GM13977 (cell line): ENCODE results near the gene OXSR1.
A peak's percentile ranks its signal among the peaks of the same experiment; 100 is the strongest.

Experiments used
- DNase-seq: peaks from one replicate; pipeline ENCODE4 v3.0.0; 2012; ENCODE audit warnings: low spot score
- in situ Hi-C: fragments of 300-500 bp; cut with MboI; formaldehyde crosslinking; loops from one replicate; pipeline ENCODE4 v1.12.0; 2022; ENCODE audit warnings: low sequenced_read_pairs, low pct_unique_long_range_greater_than_20kb, mixed read lengths, inconsistent platforms; ENCODE audit not compliant: unreplicated experiment
- TF ChIP-seq, protein P1 (sequence below): IDR thresholded peaks from 2 replicates; pipeline ENCODE4 v1.5.1; 2012; ENCODE audit warnings: mild to moderate bottlenecking, control low read depth; ENCODE audit not compliant: insufficient read depth; ENCODE audit errors: extremely low read depth, missing control alignments

The OXSR1 gene

DNA sequence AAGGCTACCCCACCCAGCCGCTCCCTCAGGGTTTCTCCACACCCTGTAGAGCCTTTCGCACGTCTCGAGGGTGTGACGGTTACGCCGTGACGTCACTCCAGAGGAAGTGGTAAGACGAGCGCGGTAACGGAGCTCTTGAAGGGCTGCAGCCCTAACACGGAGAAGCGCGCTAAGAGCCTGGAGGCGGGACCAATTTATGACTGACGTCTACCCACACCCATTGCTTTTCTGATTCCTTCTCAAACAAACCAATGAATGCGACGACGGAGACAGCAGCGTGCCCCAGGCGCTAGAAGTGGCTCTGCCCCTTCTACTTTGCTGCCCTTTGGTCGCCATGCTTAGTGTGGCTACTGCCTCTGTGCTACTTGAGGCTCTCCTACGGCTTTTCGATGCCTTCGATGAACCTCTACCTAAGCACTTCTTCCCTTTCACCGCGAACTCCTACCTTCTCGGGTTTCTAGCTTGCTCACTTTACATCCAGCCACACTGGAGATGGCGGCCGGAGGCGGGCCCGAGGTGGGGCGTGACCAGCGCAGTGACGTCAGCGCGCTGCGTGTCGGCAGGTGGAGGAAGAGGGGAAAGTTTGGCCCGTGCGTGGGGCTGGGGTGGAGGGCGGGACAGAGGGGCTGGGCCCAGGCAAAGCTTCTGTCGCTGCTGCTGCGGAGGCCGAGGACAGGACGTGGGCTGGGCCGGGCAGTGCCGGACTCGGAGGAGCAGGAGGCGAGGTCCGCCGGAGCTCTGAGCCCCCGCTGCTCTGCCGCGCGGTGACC, at the start of gene OXSR1:
TSS of gene OXSR1 (plus strand) at position 586 of the 770 bp plus-strand sequence. CDS start 340 bp downstream, outside the sequence.
- TF ChIP-seq, protein P1, sequence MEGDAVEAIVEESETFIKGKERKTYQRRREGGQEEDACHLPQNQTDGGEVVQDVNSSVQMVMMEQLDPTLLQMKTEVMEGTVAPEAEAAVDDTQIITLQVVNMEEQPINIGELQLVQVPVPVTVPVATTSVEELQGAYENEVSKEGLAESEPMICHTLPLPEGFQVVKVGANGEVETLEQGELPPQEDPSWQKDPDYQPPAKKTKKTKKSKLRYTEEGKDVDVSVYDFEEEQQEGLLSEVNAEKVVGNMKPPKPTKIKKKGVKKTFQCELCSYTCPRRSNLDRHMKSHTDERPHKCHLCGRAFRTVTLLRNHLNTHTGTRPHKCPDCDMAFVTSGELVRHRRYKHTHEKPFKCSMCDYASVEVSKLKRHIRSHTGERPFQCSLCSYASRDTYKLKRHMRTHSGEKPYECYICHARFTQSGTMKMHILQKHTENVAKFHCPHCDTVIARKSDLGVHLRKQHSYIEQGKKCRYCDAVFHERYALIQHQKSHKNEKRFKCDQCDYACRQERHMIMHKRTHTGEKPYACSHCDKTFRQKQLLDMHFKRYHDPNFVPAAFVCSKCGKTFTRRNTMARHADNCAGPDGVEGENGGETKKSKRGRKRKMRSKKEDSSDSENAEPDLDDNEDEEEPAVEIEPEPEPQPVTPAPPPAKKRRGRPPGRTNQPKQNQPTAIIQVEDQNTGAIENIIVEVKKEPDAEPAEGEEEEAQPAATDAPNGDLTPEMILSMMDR = no peak
- in situ Hi-C loops = no loop called here
- peak; percentile 95 for DNase-seq

DNA sequence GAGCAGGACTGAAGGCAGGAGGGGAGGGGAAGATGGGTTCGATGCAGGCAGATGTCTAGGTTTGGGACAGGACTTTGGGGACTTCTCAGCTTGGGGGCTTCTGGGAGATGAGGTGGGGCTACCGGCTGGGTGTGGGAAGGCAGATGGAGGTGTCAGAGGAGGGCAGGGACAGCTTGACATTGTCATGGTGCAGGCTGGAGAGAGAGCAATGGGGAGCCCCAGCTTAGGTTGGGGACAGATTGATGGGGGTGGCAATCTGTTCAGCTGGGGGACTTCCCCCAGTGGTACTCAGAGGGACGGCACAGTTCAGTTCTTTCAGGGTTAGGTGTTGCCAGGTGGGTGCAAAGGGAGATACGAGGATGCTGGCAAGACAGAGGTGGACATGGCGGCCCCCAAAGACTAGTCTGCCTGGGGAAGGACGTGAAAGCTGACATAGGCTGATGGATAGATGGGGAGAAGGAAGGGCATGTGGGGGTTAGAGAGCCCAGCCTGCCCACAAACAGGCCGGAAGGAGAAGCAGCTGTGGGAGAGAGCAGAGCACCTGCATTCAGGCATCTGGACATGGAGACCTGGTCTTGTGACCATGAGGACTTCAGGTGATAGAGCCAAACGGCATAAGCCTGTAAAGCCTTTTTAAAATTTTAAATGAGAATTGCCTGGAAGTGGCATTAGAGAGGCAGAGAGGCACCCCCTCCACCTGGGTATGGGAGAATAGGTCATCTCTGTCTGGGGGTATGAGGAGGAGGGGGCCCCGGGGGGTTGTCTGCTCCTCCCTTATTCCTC, 49.5 kb upstream of the OXSR1 start:
- in situ Hi-C loops = no loop called here
- TF ChIP-seq, protein P1 = no peak

DNA sequence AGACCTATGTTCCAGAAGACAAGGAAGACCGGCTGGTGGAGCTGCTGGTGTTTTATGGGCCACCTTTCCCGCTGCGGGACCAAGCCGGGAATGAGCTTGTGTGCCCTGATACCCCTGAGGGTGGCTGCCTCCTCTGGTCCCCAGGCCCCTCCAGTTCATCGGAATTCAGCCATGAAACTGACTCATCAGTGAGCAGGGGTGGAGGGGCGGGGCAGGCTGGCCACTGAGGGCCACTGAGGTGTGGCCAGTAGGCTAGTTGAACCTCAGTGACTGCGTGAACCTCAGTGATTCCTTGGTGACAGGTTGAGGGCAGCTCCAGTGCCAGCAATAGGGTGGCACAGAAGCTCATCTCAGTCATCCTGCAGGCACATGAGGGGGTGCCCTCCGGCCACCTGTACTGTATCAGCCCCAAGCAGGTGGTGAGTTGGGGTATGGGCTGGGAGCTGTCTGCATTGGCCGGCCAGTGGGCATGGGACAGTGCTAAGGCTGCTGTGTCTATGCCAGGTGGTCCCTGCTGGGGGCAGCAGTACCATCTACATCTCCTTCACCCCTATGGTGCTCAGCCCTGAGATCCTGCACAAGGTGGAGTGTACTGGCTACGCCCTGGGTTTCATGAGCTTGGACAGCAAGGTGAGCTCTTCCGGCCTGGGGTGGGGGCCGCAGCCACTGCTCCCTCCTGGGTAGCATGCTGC, 48.7 kb upstream of the OXSR1 start:
- TF ChIP-seq, protein P1 = peak; percentile 18
- DNase-seq = no peak
- in situ Hi-C loops = no loop called here

More for the DNA sequence above, 49.5 kb upstream of the OXSR1 start:
- no peak for DNase-seq

DNA sequence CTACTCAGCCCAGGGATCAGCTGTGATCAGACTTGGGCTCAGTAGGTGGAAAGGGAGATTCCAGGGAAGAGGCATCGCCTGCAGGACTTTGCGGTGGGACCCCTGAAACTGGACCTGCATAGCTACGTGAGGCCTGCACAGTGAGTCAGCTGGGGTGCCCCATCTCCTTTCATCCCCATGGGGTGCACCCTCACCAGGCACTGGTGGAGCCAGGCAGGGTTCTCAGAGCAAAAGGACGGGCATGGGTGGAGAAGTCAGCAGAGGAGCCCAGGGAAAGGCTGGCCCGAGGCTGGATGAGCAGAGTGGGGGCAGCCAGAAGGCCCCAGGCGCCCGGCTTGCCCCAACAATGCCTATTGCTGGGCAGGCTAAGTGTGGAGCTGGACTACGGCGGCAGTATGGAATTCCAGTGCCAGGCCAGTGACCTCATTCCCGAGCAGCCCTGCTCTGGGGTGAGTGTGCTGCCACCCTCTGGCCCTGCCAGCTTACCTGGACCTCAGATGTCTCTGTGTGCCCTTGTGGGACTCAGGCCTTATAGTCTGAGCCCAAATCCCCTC, 48.1 kb upstream of the OXSR1 start:
- in situ Hi-C loops = no loop called here
- no peak for DNase-seq
- TF ChIP-seq, protein P1 = no peak

DNA sequence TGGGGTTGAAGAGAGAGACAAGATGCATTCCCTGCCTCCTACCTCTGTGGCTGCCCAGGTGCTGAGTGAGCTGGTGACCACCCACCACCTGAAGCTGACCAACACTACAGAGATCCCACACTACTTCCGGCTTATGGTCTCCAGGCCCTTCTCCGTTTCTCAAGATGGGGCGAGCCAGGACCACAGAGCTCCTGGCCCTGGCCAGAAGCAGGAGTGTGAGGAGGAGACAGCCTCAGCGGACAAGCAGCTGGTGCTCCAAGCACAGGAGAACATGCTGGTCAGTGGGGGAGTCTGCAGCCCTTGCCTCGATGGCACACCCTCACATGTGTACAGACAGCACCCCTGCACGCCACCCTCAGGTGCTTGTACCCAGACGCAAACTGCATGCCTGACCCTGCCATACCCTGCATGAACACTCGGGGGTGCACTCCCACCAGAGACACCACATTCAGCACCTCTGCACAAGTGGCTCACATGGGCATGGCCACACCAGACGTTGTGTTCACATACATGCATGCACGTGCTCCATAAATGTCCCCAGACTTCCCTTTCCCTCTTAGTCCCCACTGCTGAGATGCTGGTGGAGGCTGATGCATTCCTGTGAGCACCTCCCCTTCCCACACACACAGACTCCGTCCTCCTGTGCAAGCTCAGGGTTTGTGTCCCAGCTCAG, 47.5 kb upstream of the OXSR1 start:
- DNase-seq = peak; percentile 84
- TF ChIP-seq, protein P1 = peak; percentile 88
- in situ Hi-C loops = no loop called here
